GM18861 (cell line): ENCODE measurements around the gene PDCD4.
A peak's percentile ranks its signal among the peaks of the same experiment; 100 is the strongest.

Experiments
- ATAC-seq: cut with Tn5 transposase; IDR thresholded peaks from one replicate; pipeline ENCODE4 v1.9.1; 2021; ENCODE audit not compliant: unreplicated experiment

PDCD4 gene

GRCh38 chr10:110918269-110918642 is 46.5 kb downstream of the PDCD4 start:
- no peak for ATAC-seq

DNA sequence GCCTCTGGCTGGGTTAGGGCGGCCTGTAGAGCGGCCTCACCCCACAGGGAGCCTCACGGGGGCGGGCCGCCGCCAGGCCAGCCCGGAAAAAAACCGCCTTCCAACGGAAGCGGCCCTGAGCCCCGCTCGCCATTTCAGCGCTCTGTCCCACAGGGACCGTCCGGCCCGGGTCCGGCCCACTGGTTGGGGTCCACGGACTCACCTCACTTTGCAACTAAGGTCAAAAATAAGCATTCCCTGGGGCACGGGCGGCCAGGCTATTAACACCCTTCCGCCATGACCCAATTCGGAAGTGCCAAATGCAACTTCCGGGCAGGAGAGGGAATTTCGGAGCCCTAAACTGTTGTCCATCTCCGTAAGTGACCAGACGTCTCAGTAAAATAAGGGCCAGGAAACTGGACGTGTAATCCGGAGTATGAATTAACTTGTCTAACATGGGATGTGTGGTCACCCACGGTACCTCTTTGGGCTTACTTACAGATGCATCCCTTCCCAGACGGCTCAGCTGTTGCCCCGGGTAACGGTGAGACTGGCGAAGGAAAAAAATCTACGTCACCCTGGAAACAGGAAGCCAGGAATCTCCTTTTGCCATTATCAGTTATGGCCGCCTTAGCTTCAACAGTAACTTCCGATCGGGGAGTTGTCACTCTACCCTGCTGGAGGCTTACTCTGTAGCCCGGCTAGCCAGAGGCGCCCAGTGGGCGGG is 47.1 kb downstream of the PDCD4 start, which contains the start of gene BBIP1:
Gene BBIP1 (minus strand): TSS at position 538 of the 706 bp plus-strand sequence. CDS start 1,023 bp downstream, outside the sequence.
- peak; percentile 77 for ATAC-seq

- ATAC-seq: peak; percentile 2
Observed at GRCh38 chr10:110919349-110919931, 47.7 kb downstream of the PDCD4 start, which contains the start of gene SHOC2. Gene SHOC2 (plus strand): TSS chr10:110919604. CDS start chr10:110964359, 44,755 bp downstream.

DNA sequence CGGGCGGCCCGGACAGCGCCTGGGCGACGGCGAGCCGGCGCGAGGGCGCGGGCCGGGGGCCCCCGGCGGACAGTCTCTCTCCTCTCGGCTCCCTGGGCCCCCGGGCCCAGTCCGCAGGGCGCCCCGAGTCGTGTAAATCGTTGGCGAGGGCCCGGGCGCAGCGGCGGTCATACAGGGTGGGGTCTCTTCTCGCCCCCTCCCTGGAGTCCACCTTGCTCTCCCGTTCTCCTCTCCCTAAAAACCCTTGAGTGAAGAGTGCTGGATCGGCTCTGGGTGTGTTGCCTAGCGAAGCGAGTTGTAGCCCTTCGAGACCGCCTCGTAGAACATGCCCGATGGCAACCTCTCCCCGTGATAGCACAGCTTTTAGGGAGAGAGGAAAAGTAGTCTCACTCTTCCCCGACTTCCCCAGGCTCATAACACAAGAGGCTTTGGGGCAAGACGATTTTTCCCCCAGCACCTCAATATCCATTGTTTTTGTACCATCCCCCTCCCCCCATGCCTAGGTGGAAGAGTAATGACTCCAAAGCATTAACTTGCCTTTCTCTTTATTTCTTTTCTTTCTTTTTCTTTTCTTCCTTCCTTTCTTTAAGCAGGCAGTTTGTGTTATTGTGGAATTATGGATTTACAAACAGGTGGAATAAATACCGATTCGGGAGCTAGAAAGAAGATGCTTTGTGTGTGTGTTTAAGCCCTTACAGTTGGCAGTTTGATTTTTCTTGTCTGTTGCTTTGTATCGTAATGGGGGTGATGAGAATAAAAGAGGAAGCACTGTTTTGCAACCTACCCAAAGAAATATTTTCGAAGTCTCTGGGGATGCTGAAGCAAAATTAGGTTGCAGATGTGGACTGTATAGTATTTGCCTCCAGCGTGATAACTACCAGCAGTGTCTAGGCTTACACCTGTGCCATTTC is 48.5 kb downstream of the PDCD4 start:
- ATAC-seq: peak; percentile 34

- ATAC-seq: peak; percentile 28
Observed at GRCh38 chr10:110923856-110924493, 52.2 kb downstream of the PDCD4 start.

DNA sequence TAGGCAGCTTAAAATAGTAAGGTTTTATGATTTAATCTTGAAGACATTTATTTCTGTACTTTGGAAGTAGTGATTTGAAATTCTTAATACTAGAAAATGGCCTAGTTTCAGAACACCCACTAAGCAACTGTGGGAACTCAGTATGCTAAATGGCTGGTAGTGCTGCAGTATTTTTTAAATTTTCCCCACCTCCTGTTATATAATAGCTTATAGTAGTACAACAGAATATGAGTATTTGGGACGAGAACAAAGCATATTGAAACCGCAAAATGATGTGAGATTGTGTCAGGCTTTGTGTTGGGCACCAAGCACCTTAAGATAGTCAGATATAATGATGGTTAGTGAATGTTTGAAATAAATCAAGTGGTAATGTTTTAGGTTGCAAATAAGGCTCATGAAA is 55.7 kb downstream of the PDCD4 start:
- ATAC-seq: no peak

DNA sequence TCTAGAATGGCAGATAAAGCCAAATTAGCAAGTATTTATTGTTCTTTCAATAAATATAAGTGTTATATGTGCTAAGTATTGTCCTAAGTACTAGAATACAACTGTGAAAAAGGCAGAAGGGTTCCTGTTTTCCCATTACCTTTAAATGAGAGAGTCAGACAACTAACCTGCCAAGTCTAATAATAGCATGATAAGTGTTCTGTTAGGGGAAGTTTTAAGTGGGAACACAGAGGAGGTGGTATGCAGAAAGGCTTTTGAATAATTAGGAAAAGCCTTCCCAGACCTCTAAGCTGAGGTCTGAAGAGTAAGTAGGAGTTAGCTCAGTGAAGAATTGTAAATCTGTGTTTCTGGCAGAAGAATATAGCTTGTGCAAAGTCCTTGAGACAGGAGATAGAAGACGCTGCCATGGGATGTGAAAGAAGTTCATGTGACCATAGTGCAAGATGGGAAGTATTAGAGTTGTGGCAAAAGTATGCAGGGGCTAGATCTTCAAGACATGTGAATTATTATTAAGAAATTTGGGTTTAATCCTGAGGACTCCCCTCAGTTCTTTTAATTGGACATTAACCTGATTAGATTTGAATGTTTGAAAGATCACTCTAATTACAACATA is 60.1 kb downstream of the PDCD4 start:
- ATAC-seq: no peak

DNA sequence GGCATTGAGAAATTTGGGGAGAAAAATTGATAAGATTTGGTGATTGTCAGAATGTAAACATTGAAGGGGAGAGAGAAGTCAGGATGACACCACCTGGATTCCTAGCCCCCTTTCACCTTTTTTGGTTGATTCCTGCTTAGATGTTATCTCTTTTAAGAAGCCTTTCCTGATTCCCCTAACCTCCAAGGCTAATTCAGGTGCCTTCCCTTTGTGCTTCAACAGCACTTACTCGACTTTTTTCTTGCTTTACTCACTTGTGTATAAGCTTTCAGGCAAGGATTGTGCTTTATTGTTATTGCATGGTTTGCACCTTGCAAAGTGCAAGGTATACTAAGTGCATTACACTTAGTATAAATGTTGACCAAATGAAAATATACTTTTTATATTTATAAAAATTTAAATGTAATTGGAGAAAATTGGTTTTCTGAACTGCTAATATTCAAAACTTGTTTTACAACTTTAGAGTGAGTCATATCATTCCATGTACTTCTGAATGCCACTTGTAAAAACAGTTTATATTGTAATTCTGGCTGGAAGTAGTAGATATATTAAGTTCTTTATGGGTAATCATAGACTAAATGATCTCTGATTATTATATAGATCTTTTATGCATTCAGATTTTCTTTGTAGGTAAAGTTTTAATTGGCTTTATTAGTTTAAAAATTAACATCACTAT is 60.9 kb downstream of the PDCD4 start:
- no peak for ATAC-seq

DNA sequence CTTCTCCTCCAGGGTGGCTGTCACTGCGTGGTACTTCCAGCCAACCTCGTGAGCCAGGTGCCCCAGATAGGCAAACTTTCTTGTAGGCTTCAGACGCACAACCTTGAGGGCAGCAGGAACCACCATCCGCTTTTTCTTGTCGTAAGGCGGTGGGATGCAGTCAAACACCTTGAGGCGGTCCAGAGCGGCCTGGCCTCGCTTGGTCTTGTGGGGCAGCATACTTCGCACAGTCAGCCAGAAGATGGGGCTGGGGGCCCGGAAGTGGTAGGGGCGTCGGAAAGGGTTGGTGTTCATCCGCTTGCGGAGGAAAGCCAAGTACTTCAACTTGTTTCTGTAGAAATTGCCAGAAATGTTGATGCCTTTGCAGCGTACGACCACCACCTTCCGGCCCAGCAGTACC is 65.0 kb downstream of the PDCD4 start:
- ATAC-seq: no peak

GRCh38 chr10:110939419-110939818 is 67.7 kb downstream of the PDCD4 start:
- ATAC-seq: no peak

DNA sequence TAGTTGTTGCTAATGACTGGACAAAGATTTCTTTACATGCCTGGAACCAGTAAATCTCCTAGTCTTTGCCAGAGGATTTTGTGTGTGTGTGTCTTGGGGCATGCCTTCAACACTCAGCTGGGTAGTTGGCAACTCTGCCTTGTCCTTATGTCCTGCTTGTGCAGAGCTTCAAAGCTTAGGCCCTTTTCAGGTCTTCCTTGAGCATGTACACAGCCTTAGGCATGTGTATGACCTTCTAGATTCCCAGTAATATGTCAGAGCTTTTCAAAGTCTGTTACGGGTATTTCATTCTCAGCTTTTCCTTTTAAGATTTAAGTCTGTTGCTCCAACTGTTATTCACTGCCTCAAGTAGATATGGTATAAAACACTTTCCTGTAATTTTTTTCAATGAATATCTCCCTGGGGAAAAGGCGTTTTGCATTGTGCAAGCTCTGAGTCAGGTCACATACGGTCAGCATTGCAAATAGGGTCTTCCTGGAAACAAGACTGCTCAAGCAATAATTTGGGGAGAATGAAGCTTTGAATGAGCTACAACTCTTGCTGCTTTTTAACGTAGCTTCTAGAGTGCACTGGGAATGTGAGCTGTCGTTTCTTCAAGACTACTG is 73.2 kb downstream of the PDCD4 start:
- no peak for ATAC-seq

- no peak for ATAC-seq
Observed at GRCh38 chr10:110946496-110946895, 74.8 kb downstream of the PDCD4 start.

DNA sequence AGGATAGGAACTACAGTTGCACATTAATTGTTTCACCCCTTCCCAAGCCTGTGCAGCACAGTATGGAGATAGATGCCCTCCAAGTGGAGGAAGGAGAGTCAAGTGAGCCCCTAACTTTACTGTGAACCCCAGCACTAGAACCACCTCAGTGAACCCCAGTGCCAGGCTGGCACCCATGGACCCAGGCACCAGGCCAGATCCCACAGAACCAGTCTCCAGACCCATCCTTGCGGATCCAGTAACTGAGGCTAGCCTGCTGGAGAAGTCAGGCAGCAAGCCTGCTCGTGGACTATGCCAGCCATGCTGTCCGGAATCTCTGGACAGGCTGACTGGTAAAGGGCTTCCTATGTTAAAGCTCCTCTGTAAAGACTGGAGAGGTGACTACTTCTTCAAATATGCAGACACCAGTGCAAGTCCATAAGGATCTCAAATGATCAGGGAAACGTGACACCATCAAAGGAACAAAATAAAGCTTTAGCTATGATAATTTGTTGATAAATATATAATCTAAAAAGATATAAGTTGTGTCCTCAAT is 75.4 kb downstream of the PDCD4 start:
- ATAC-seq: no peak
